Measurements from ENCODE around the gene KCNMB2.

KCNMB2 gene

GRCh38 chr3:178663201-178663934 lies 127.1 kb downstream of the KCNMB2 start:
- no peak for DNase-seq

- no peak for DNase-seq
These were observed 129.5 kb downstream of the KCNMB2 start for GRCh38 chr3:178665747-178666146.

GRCh38 chr3:178669022-178669601 lies 132.9 kb downstream of the KCNMB2 start:
- no peak for DNase-seq

GRCh38 chr3:178669758-178670157 lies 133.5 kb downstream of the KCNMB2 start:
- DNase-seq = no peak

- no peak for DNase-seq
These were observed 135.1 kb downstream of the KCNMB2 start for GRCh38 chr3:178671377-178671776.

GRCh38 chr3:178671791-178672190 lies 135.6 kb downstream of the KCNMB2 start:
- no peak for DNase-seq

GRCh38 chr3:178672275-178672674 lies 136.0 kb downstream of the KCNMB2 start:
- no peak for DNase-seq

GRCh38 chr3:178673529-178673928 lies 137.3 kb downstream of the KCNMB2 start:
- no peak for DNase-seq

GRCh38 chr3:178676077-178676476 lies 139.8 kb downstream of the KCNMB2 start:
- no peak for DNase-seq

- no peak for DNase-seq
These were observed 140.9 kb downstream of the KCNMB2 start for GRCh38 chr3:178676942-178677790.

GRCh38 chr3:178677961-178678360 lies 141.7 kb downstream of the KCNMB2 start:
- DNase-seq = no peak

GRCh38 chr3:178680037-178680436 lies 143.8 kb downstream of the KCNMB2 start:
- DNase-seq = no peak

GRCh38 chr3:178680489-178680888 lies 144.3 kb downstream of the KCNMB2 start:
- DNase-seq = peak; percentile 15

GRCh38 chr3:178684881-178685590 lies 148.8 kb downstream of the KCNMB2 start:
- DNase-seq = no peak

GRCh38 chr3:178685591-178685906 lies 149.3 kb downstream of the KCNMB2 start:
- DNase-seq = no peak

GRCh38 chr3:178686826-178687225 lies 150.6 kb downstream of the KCNMB2 start:
- DNase-seq = no peak

- no peak for DNase-seq
These were observed 154.3 kb downstream of the KCNMB2 start for GRCh38 chr3:178690571-178690970.

- no peak for DNase-seq
These were observed 163.1 kb downstream of the KCNMB2 start for GRCh38 chr3:178699364-178699763.

GRCh38 chr3:178699810-178700209 lies 163.6 kb downstream of the KCNMB2 start:
- peak; percentile 16 for DNase-seq

GRCh38 chr3:178703268-178703975 lies 167.2 kb downstream of the KCNMB2 start:
- DNase-seq = no peak

GRCh38 chr3:178705925-178706324 lies 169.7 kb downstream of the KCNMB2 start:
- peak; percentile 54 for DNase-seq

- no peak for DNase-seq
These were observed 170.2 kb downstream of the KCNMB2 start for GRCh38 chr3:178706411-178706810.
